Endothelial cell (in vitro differentiated cells): ENCODE results near the gene KLHL9. TPM values are rescaled to one million over a fixed set of nuclear protein-coding genes. Genes with fewer than 3 reads are reported as not detected.

Source experiments
- DNase-seq: peaks from one replicate; pipeline ENCODE4 v3.0.0; 2021; ENCODE audit warnings: low spot score
- H3K27ac Mint-ChIP-seq: one replicate; pipeline ENCODE4 v1.8.0; 2021; ENCODE audit warnings: mixed read lengths, inconsistent platforms; ENCODE audit not compliant: unreplicated experiment
- H3K27me3 Mint-ChIP-seq: one replicate; pipeline ENCODE4 v1.8.0; 2021; ENCODE audit warnings: mild to moderate bottlenecking, moderate library complexity, mixed read lengths, inconsistent platforms; ENCODE audit not compliant: unreplicated experiment
- H3K36me3 Mint-ChIP-seq: one replicate; pipeline ENCODE4 v1.8.0; 2021; ENCODE audit warnings: mild to moderate bottlenecking, low read depth, mixed read lengths, inconsistent platforms; ENCODE audit not compliant: unreplicated experiment
- H3K4me1 Mint-ChIP-seq: one replicate; pipeline ENCODE4 v1.8.0; 2021; ENCODE audit warnings: mild to moderate bottlenecking, mixed read lengths, inconsistent platforms; ENCODE audit not compliant: unreplicated experiment
- H3K4me3 Mint-ChIP-seq: one replicate; pipeline ENCODE4 v1.8.0; 2021; ENCODE audit warnings: mild to moderate bottlenecking, mixed read lengths, inconsistent platforms; ENCODE audit not compliant: unreplicated experiment
- H3K9me3 Mint-ChIP-seq: one replicate; pipeline ENCODE4 v1.8.0; 2021; ENCODE audit warnings: mixed read lengths, inconsistent platforms; ENCODE audit not compliant: unreplicated experiment
- total RNA-seq: library from RNA; stranded (reverse); fragmentation: NEBNext Ultra II Directional; extraction: Animal tissue kit (Norgen Biotek cat#: 25700); gene quantifications from one replicate; pipeline ENCODE4 v1.2.1, GENCODE V29; 2021; ENCODE audit not compliant: unreplicated experiment
- TF ChIP-seq, protein P1 (sequence below): fragments of 200-600 bp; sonication (generic); IDR thresholded peaks from one replicate; pipeline ENCODE4 v1.5.0; 2021; ENCODE audit warnings: antibody characterized with exemption; ENCODE audit not compliant: unreplicated experiment

The KLHL9 gene
- total RNA-seq, 1 donor from 2014 or later = 39.5 TPM

DNA sequence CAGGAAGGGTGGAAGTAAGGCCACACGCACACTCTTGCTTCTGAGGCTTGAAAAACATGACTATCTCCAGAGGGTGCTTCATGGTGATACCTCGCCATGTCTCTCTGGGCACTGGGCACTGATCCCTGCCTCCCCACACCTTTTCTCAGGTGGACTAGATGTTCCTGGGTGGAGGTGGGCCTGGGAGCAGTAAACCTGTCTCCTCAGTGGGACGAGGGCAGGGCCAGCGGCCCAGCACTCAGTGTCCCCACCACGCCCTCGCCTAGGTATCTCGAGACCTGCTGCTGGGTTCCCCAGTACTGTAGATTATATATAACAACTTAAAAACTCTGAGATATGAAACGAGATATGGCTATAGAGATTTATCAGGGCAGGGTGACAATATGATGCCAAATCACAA, 27.1 kb upstream of the KLHL9 start:
- no peaks in the 10 kb centered on the region for H3K9me3 Mint-ChIP-seq
- peaks cover 2% of the 10 kb centered on the region for H3K27me3 Mint-ChIP-seq
- no peaks in the 10 kb centered on the region for H3K36me3 Mint-ChIP-seq

DNA sequence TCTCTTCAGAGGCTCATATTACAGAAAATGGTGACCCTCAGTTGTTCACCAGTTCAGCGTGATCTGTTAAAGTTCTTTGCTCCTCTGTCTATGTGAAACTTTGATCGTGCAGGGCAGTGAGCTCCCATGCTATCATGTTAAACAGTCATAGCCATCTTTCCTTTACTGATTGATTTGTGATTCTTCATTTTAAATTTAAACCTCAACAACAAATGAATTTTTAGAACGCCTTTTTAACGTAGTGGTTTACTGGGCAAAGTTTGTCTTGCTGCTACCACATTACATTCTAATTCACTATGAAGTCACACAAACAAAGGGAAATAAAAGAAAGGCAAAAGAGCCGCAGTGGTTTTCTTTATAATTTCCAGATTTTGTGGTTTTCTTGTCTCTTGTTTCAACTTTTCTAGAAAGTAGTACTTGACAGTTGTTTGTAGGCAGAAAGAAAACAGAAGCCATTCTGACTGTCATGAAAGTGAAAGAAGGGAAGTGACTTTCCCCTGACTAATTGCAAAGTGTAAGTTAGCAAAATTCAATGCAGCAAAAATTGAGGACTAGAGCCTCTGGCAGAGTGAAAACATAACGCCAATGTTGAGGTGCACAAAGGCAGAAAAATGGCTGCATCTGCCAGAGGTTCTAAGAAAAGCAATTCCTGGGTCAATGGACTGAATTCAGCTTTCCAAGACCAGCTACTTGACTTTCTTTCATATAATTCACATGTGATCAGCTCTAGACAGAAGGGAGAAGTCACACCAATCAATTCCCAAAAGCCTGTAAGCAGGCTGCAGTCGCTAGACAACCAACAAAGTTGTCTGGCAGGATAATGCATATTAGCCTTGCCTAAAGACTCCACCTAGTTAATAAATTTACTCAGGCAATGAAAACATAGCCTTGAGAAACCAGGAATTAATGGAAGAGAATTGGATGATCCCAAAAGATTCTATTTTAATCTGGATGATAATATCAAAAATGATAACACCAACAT, 22.6 kb upstream of the KLHL9 start:
- DNase-seq = no peak
- TF ChIP-seq, protein P1, sequence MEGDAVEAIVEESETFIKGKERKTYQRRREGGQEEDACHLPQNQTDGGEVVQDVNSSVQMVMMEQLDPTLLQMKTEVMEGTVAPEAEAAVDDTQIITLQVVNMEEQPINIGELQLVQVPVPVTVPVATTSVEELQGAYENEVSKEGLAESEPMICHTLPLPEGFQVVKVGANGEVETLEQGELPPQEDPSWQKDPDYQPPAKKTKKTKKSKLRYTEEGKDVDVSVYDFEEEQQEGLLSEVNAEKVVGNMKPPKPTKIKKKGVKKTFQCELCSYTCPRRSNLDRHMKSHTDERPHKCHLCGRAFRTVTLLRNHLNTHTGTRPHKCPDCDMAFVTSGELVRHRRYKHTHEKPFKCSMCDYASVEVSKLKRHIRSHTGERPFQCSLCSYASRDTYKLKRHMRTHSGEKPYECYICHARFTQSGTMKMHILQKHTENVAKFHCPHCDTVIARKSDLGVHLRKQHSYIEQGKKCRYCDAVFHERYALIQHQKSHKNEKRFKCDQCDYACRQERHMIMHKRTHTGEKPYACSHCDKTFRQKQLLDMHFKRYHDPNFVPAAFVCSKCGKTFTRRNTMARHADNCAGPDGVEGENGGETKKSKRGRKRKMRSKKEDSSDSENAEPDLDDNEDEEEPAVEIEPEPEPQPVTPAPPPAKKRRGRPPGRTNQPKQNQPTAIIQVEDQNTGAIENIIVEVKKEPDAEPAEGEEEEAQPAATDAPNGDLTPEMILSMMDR = no peak
- Mint-ChIP-seq H3K4me1 (no peaks in the 10 kb centered on the region), H3K27ac (no peak overlapping the region), H3K4me3 (no peak overlapping the region), H3K9me3 (no peaks in the 10 kb centered on the region), H3K36me3 (no peaks in the 10 kb centered on the region), H3K27me3 (peaks cover 2% of the 10 kb centered on the region)

More for the DNA sequence above, 27.1 kb upstream of the KLHL9 start:
- TF ChIP-seq, protein P1 = no peak
- DNase-seq = no peak
- H3K4me1 Mint-ChIP-seq = peaks cover 3% of the 10 kb centered on the region
- no peak overlapping the region for H3K4me3 Mint-ChIP-seq
- H3K27ac Mint-ChIP-seq = no peak overlapping the region

DNA sequence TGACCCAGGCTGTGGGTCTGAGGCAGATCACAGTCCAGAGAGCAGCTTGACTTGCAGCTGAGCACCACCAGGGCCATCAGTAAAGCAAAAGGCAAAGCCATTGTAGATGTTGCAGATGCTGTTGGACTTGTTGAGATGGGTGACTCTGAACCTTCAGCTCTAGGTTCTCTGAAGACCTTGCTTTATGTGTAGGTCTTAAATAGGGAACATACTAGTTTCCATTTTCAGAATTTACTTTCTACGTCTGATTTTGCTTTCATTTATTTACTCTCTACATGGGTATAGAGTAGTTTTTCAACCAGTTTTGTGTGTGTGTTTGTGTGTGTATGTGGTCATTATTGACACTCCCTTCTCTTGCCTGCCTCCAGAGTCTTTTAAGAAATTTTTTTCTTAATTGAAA, 15.6 kb upstream of the KLHL9 start, which contains the start of gene IFNA6:
IFNA6 (minus strand) TSS at position 101 of the 400 bp plus-strand sequence; CDS start at position 101, 0 bp downstream.
- no peaks in the 10 kb centered on the region for H3K9me3 Mint-ChIP-seq
- H3K4me1 Mint-ChIP-seq = no peaks in the 10 kb centered on the region
- H3K27me3 Mint-ChIP-seq = no peaks in the 10 kb centered on the region
- H3K4me3 Mint-ChIP-seq = no peak within 1 kb of the TSS
- H3K27ac Mint-ChIP-seq = no peak within 1 kb of the TSS
- TF ChIP-seq, protein P1 = no peak
- no peaks in the 10 kb centered on the region for H3K36me3 Mint-ChIP-seq
- DNase-seq = no peak

DNA sequence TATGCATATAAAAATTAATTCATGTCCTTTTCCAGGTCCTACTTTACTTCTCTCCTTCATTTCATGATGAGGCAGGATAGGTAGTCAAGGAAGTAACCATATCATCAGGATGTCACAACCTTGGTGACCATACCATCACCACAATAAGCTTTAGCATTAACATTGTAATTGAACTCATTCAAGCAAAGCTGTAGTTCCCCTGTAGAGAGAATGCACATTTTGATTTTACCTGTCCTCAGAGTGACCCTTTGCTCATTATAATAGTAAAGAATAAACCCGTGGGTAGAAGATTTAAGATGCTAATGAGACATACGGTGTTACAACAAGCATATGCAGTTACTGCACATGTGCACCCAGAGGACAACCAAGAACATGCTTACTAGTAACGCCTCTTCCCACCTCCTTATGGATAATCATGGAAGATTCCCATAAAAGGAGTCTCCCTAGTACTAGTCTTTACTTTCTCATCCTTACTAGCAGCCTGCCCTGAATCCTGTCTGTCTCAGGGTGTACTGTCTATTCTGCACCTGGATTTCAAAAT, 13.3 kb upstream of the KLHL9 start:
- TF ChIP-seq, protein P1 = no peak
- Mint-ChIP-seq H3K27ac (no peak overlapping the region), H3K4me3 (no peak overlapping the region), H3K4me1 (no peaks in the 10 kb centered on the region), H3K9me3 (no peaks in the 10 kb centered on the region), H3K27me3 (no peaks in the 10 kb centered on the region), H3K36me3 (no peaks in the 10 kb centered on the region)
- no peak for DNase-seq

DNA sequence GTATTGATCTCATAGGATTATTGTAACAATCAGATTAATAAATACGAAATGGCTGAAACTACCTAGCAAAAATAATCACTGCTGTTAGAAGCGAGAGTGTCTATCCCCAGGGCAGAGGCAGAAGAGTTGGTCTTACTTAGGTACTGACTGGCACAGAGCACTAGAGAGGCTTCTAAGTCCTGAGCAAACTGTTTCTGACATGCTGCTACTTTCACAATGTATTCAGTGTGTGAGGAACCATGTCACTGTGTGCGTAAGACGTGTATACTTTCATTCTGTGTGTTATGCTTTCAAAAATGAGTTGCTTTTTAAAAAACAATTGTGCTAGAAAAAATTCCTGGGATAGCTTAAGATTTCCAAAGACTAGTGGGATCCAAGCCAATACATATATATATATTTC, 5.5 kb upstream of the KLHL9 start:
- Mint-ChIP-seq H3K27me3 (peaks cover 1% of the 10 kb centered on the region), H3K36me3 (no peaks in the 10 kb centered on the region), H3K4me1 (no peaks in the 10 kb centered on the region), H3K9me3 (no peaks in the 10 kb centered on the region), H3K4me3 (no peak overlapping the region), H3K27ac (no peak overlapping the region)
- DNase-seq = no peak
- TF ChIP-seq, protein P1 = no peak
